Thyroid gland (tissue), 4 donors: ENCODE measurements around the gene SAP30L. TPM values are rescaled to one million over a fixed set of nuclear protein-coding genes. Genes with fewer than 3 reads are reported as not detected.

Source experiments
- DNase-seq, 2 donors: peaks; one replicate each; pipeline ENCODE4 v3.0.0-alpha.2; 2019
- H3K27ac ChIP-seq, 3 donors: fragments of 200-600 bp; sonication (generic); 1 replicate in 2 of 3; 2 replicates in 1 of 3; pipeline ENCODE4 v1.5.1; 2016 to 2019; ENCODE audit warnings: mild to moderate bottlenecking in 1 of 3, moderate library complexity in 1 of 3
- H3K27me3 ChIP-seq: fragments of 200-600 bp; sonication (generic); one replicate; pipeline ENCODE4 v1.5.1; 2019
- H3K36me3 ChIP-seq, 2 donors: fragments of 200-600 bp; sonication (generic); one replicate each; pipeline ENCODE4 v1.5.1; 2016 to 2019
- H3K4me1 ChIP-seq, 2 donors: fragments of 200-600 bp; sonication (generic); one replicate each; pipeline ENCODE4 v1.5.1; 2017 to 2019
- H3K4me3 ChIP-seq, 3 donors: fragments of 200-600 bp; sonication (generic); replicated peaks in 1 of 3; 1 replicate in 2 of 3; 2 replicates in 1 of 3; pipeline ENCODE4 v1.5.1; 2016; ENCODE audit warnings: mild to moderate bottlenecking in 1 of 3
- H3K9me3 ChIP-seq: fragments of 200-600 bp; sonication (generic); one replicate; pipeline ENCODE4 v1.5.1; 2017
- CTCF ChIP-seq, 6 experiments: fragments of 200-600 bp in 3 of 6; fragments of 450-650 bp in 3 of 6; sonication (generic) in 3 of 6; IDR thresholded peaks; one replicate each; pipeline ENCODE4 v1.5.1; 2016 to 2019; ENCODE audit warnings: antibody characterized with exemption in 6 of 6, mild to moderate bottlenecking in 2 of 6, inconsistent platforms in 1 of 6, moderate library complexity in 1 of 6
- POLR2A ChIP-seq, 2 donors: fragments of 450-650 bp; IDR thresholded peaks; one replicate each; pipeline ENCODE4 v1.6.1; 2017; ENCODE audit warnings: antibody characterized with exemption in 2 of 2, mild to moderate bottlenecking in 2 of 2, moderate library complexity in 1 of 2
- WGBS, 2 donors: methylation state at CpG; one replicate each; pipeline ENCODE4 v1.1.5; 2017; 5-methylcytosine and 5-hydroxymethylcytosine counted together
- intact Hi-C: fragments of 100-400 bp; cut with DNase I; formaldehyde crosslinking; loops from one replicate; pipeline ENCODE4 v1.15.1; 2023
- total RNA-seq, 4 donors: library from RNA; depleted of rRNA; stranded (reverse); fragments of >200 nt; gene quantifications; one replicate each; pipeline ENCODE4 v1.2.3, GENCODE V29; 2016

Gene SAP30L
- total RNA-seq, 4 donors from 2014 or later: 26.2 to 37.9 (median 31.2) TPM

- Histone ChIP-seq H3K36me3 (no peaks in the 10 kb centered on the region), H3K27me3 (peaks cover 24% of the 10 kb centered on the region), H3K9me3 (no peaks in the 10 kb centered on the region), H3K4me3 (no peak overlapping the region), H3K27ac (no peak overlapping the region), H3K4me1 (peaks cover 0 to 2% of the 10 kb centered on the region in 2 donors)
- DNase-seq: peak; percentile 77 to 84
- intact Hi-C loops: loop anchor here (5.0 kb wide), 1 partner anchor 139 kb away; no protein-coding TSS in a partner anchor
- TF ChIP-seq CTCF (IDR thresholded peaks at IDR 0.05) (peak; percentile 69 to 92 (median 76)), POLR2A (IDR thresholded peaks at IDR 0.05) (no peak)
- WGBS, 2 donors: 33 to 35% methylated on average over 17 to 18 of the region's 18 CpGs
Measured at GRCh38 chr5:154467655-154468354, 22.0 kb downstream of the SAP30L start.

- H3K27me3 ChIP-seq: peaks cover 47% of the 10 kb centered on the region
- intact Hi-C loops: no loop called here
- TF ChIP-seq CTCF (IDR thresholded peaks at IDR 0.05): no peak
Measured at GRCh38 chr5:154470137-154470536, 24.3 kb downstream of the SAP30L start.

GRCh38 chr5:154470947-154471870, 25.4 kb downstream of the SAP30L start:
- H3K36me3 ChIP-seq: no peaks in the 10 kb centered on the region
- DNase-seq: no peak
- 19 to 26% methylated on average over 11 of the region's 11 CpGs for WGBS, 2 donors
- intact Hi-C loops: no loop called here
- H3K4me3 ChIP-seq: no peak overlapping the region
- H3K9me3 ChIP-seq: no peaks in the 10 kb centered on the region
- H3K4me1 ChIP-seq: peaks cover 2 to 26% of the 10 kb centered on the region in 2 donors
- no peak overlapping the region for H3K27ac ChIP-seq
- TF ChIP-seq POLR2A (IDR thresholded peaks at IDR 0.05) (no peak), CTCF (IDR thresholded peaks at IDR 0.05) (no peak)
- H3K27me3 ChIP-seq: peaks cover 58% of the 10 kb centered on the region

More at GRCh38 chr5:154470137-154470536, 24.3 kb downstream of the SAP30L start:
- Histone ChIP-seq H3K9me3 (no peaks in the 10 kb centered on the region), H3K36me3 (no peaks in the 10 kb centered on the region), H3K27ac (no peak overlapping the region), H3K4me3 (no peak overlapping the region), H3K4me1 (peaks cover 0 to 15% of the 10 kb centered on the region in 2 donors)
- DNase-seq: no peak
- WGBS, 2 donors: 63 to 71% methylated on average over 2 of the region's 2 CpGs

GRCh38 chr5:154472871-154473580, 27.2 kb downstream of the SAP30L start:
- no peak for DNase-seq
- no peaks in the 10 kb centered on the region for H3K36me3 ChIP-seq
- no peak overlapping the region for H3K27ac ChIP-seq
- no peak overlapping the region for H3K4me3 ChIP-seq
- 5 to 14% methylated on average over 25 to 32 of the region's 35 CpGs for WGBS, 2 donors
- peaks cover 14 to 43% of the 10 kb centered on the region in 2 donors for H3K4me1 ChIP-seq
- H3K9me3 ChIP-seq: no peaks in the 10 kb centered on the region
- intact Hi-C loops: no loop called here
- TF ChIP-seq CTCF (IDR thresholded peaks at IDR 0.05) (no peak), POLR2A (IDR thresholded peaks at IDR 0.05) (no peak)
- H3K27me3 ChIP-seq: peaks cover 73% of the 10 kb centered on the region
